ENCODE data around the gene ZCCHC7.
"Not testable (repeated sequence)": the region's sequence is repeated elsewhere in the genome, so short reads cannot be mapped to it uniquely, and the experiment has no call there.

Gene ZCCHC7

DNA sequence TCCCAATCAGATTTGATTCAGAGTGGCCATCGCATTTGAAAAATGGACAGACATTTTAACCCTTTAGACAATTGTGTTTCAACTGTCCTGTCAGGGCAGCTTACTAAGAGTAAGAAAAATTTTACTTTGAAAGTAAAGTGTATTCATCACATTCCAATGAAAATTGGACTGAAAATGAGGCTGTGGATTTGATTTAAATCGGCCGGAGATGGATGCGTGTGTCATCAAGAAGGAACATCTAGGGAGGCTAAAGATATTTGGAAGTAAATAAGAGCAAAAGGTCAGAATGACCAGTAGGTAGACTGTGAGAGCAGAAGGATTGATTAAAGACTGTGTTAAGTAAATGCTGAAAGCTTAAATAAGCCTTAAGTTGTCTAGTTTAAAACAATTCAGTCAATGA, 1.5 kb downstream of the ZCCHC7 start:
- no peak for DNase-seq

DNA sequence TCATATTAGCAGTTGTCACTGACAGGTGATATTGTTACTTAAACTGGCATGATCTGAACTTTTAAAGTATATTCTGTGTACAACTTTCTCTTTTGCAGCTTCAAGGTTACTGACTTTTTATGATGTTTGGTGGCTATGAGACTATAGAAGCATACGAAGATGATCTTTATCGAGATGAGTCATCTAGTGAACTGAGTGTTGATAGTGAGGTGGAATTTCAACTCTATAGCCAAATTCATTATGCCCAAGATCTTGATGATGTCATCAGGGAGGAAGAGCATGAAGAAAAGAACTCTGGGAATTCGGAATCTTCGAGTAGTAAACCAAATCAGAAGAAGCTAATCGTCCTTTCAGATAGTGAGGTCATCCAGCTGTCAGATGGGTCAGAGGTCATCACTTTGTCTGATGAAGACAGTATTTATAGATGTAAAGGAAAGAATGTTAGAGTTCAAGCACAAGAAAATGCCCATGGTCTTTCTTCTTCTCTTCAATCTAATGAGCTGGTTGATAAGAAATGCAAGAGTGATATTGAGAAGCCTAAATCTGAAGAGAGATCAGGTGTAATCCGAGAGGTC, 5.9 kb downstream of the ZCCHC7 start:
- no peak for DNase-seq

DNA sequence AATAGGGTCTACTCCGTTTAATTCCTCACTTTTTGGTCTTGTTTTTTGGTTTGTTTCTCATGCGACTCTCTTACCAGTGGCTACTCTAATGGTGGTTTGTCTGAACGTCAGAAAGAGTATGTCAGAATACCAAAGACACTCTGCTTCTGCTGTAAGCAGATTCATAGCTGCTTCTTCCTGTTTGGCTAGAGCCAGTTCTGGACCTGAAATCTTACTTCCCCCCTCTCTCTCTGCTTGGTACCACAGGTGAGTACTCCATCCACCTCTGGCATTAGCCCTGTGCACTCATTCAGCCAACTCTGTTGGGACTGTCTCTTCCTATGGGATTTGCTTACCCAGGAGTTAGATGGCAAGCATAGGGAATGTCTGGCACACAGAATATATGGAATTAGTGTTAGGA, 6.6 kb downstream of the ZCCHC7 start:
- no peak for DNase-seq

DNA sequence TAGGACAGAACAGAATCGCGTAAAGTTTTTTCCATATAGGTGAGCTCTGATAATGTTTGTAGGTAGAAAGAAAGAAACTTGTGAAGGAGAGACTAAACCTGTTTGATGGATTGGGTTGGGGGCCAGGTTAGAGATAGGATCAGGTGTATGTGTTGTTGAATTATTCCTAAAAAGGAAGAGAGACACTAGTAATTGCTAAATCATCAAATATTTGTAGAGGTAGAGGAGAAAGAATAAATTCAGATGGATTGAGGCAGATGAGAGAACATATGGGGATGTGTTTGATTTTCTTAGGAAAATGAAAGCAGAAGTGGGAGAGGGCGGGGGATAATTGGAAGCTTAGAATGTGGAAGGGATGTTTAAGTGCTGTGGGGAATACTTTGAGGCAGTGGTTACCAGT, 7.7 kb downstream of the ZCCHC7 start:
- DNase-seq, result no peak

DNA sequence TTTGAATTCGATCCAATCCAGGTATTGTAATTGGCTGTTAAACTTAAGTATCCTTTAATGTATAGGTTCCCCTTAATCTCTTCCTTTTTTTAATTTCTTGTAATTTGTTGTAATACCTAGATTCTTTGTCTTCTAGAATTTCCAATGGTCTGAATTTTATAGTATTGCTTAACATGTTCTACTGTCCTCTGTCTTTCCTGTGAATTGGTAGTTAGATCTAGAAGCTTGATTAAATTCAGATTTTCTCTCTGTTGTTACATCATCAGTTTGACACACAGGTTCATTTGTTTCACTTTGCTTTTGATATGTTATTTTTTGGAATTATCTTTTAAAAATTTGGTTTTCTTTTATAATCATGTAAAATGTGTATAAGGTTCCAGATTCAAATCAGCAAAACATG, 13.8 kb downstream of the ZCCHC7 start:
- DNase-seq, result no peak

DNA sequence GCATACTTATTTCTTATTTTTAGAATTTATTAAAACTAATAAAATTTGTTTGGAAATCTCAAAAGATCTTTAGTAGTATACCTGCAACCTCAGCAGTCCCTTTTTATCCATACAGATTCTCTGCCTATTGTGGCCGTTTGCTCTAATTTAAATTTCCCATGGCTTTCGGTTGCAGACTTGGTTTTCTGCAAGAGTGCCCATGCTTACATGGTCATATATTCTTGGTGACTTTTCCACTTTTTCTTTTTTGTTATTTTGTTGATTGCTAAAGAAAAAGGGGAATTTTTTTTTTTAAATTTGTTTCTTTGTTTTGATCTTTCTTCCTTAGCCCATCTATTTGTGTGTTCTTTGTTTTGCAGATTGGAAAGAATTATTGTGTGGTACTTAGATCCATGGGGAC, 20.6 kb downstream of the ZCCHC7 start:
- no peak for DNase-seq

DNA sequence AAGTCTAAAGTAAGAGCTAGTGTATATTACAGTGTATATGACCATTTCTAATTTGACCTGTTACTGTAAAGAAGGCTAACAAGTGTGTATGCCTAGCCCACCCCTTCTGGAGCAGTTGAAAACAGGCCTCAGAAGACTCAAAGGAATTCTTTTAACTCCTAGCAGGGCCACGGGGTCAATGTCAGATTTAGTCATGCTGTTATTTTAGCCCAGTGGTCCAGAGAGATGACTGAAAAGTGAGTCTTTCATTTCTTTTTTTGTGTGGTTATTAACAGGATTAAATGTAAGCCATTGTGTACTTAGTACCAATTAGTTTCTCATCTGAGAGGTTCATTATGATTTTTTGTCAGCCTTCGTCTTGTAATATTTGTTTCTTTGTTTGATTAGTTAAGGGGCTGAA, 24.4 kb downstream of the ZCCHC7 start:
- no peak for DNase-seq

DNA sequence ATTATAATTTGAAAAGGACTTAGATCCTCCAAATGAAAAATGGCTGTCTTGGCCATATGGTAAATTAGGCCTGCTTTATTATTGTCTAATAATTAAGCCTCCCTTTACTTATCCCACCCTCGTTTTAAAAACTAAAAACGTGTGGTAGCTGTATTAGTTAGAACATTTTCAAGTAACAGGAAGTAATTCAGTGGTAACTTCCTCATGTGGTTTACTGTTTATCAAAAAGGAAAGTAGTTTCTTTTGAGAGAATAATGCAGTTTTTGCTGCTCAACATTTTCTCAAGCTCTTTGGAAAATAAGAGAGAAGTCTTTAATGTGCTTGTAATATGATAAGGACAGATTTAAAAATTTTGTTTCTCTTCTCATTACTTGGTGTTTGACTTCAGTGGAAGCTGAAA, 26.0 kb downstream of the ZCCHC7 start:
- no peak for DNase-seq

DNA sequence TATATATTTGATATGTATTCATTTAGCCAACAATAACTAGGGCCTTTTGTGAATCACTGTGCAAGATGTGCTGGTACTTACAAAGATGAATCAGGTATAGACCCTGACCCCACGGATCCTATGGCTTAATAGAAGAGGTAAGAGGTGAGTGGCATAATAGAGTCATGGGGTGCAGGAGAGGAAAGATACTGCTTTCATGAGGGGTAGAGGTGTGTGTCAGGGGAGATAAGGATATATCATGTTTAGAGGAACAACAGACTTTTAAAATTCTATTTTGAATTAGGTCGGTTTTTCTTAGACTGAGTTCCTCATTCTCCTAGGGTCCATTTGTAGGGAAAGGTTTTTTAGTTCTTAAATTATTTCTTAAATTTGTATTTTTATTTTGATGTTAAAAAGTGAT, 27.8 kb downstream of the ZCCHC7 start:
- no peak for DNase-seq

DNA sequence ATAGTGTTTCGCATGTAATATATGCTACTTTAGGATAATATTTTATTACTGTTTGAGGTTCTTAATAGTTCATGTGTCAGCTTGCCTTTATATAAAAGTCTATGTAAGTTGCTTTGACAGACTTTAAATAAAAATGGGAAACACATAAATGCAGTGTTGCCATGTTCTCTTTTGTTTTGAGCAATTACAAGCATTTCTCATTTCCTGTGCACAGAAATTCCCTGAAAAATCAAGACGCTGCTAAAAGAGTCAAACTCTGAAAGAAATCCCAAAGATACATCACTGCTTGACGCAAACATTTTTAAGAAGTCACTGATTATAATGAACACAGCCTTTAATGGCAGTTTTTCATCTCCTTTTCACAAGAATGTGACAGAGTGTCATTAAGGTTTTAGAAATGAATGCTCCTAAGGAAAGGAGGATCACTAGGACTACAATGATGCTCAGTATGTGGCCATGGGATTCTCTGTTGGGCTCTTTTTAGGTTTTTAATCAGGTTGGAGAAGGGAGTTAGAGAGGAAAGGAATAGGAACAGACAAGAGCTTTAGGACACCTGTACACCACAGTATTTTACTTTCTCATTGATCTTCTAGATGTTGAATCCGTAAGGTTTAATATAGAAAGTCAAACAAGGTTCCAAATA, 29.4 kb downstream of the ZCCHC7 start:
- no peak for DNase-seq

DNA sequence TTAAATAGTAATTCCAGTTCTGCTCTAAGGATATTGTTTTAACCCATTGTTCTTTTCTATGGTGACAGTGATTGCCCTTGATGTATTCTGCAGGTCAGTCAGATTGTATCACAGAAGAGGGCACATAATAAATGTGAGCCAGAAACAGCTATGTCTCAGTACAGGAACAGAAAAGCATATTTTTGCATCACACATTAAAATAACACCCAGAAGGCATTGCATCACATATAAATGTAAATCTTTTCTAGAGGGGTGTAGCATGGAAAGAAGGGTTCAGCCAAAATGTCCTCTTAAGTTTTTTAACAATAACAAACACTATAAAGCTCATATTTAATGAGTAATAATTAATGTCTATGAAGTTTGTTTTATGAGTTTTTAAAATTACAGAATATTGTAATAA, 30.0 kb downstream of the ZCCHC7 start:
- DNase-seq, result no peak

DNA sequence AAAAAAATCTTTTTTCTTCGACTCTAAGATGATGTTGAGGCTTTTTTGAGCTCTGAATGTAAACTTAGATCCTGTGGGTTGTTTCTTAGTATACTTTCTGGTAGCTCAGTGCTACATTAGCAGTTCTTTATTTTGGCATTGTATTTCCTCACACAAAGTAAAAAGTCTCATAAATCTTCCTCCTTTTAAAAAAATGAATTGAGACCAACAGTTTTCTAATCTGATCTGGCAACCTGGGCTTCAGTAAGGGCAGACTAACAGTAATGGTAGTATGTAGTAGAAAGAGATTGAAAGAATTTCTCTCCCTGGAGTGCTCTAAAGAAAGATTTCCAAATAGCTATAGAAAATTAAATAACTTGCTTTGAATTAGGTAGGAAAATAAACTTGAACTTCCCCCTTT, 31.4 kb downstream of the ZCCHC7 start:
- DNase-seq, result no peak

DNA sequence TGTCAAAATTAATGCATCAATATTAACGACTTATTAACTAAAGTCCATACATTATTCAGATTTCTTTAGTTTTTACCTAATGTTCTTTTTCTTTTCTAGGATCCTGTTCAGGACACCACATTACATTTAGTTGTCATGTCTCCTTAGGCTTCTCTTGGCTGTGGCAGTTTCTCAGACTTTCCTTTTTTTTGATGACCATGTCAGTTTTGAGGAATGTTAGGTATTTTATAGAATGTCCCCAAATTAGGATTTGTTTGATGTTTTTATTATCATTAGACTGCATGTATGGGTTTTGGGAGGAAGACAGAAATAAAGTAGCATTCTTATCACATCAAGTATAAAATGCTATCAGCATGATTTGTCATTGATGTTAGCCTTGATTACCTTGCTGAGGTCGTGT, 32.0 kb downstream of the ZCCHC7 start:
- DNase-seq, result no peak

DNA sequence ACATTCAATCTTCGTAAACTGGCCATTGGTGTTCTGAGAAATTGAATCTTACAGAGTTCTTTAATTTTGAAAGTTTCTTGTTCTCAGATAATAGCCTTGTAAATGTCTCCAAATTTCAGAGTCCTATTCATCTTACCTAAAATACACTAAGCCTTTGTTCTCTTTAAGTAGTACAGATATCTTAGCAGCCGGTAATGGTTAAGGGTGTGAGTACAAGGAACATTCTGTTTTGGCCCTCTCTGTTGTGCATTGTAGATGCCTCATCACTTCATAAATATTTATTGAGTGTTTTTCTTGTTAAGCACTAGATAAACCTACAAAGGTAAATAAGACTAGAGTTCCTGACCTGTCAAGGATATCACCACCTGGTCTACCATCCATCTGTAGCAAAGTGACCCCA, 35.2 kb downstream of the ZCCHC7 start:
- no peak for DNase-seq

DNA sequence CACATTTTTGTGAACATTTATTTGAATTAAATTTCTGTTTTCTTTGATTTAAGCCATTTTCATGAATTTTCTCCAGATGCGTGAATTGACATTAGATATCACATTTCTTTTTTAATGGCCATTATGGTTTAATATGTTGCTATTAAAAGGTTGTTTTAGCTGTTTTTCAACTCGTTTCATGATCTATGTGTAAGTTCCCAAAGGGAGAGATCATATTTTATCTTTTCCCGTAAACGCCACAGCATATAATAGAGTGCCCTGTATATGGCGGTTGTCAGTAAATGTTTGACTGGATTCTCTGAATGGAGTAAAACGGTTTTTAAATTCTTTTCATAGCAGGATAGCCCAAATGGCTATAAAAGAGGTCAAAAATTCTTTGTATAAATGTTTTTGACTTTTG, 35.8 kb downstream of the ZCCHC7 start:
- DNase-seq, result no peak

DNA sequence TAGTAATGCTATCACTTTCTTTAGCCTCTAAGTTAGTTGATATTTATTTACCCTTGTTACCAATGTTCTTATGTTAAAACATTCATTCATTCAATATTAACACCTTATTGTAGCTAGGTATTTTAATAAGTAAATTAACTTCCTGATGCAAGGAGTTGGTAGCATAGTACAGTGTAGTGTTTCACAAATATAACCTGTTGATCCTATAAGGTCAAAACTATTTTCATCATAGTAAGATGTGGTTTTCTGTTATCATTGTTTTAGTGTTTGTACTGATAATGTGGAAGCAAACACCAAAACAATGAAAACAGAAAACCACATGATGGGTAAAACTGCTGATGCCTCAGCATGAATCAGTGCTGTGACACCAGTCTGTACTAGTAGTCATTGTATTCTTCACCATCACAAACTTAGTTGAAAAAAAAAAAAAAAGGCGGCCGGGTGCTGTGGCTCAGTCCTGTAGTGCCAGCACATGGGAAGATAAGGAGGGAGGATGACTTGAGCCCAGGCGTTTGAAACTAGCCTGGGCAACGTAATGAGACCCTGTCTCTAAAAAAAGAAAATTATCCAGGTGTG, 36.5 kb downstream of the ZCCHC7 start:
- no peak for DNase-seq

DNA sequence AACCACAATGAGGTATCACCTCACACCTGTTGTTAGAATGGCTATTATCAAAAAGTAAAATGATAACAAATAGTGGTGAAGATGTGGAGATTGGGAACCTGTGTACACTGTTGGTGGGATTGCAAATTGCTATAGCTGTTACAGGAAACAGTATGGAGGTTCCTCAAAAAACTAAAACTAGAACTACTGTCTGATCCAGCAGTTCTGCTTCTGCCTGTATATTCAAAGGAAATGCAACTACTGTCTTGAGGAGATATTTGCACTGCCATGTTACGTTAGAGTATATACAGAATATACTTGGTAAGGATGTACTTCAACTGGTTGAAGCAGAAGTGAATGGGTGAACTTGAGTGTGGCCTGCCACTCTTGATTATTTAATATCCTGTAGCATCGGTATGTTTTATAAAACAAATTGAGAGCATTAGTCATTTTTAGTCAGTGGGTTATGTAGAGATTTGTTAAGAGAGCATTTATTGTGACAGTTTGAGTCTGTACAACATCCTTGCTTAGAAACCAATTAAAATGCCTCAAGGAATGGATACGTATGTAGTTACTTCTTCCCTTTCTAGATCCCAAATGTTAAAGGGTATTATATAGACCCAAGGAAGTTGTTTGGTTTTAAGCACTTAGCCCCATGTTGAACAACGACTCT, 37.5 kb downstream of the ZCCHC7 start:
- DNase-seq, result no peak

DNA sequence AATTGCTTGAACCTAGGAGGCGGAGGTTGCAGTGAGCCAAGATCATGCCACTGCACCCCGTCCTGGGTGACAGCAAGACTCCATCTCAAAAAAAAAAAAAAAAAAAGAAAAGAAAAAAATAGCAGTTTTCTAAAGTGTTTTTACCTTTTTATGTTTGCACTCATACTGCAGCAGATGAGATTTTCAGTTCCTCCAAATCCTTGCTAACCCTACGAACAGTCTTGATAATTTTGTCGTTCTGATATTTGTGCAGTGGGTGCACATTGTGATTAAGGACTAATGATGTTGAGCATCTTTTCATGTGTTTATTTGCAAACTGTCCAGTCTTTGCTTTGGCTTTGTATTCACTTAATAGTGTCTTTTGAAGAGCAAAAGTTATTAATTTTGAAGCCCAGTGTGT, 42.9 kb downstream of the ZCCHC7 start:
- DNase-seq, result no peak

DNA sequence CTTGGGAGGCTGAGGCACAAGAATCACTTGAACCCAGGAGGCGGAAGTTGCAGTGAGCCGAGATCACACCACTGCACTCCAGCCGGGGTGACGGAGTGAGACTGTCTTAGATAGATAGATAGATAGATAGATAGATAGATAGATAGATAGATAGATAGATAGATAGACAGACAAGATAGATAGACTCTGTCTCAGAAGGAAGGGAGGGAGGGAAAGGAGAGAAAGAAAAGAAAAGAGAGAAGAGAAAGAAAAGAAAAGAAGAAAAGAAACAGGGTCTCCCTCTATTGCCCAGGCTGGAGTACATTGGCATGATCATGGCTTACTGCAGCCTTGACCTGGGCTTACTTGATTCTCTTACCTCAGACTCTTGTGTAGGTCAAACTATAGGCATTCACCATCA, 44.0 kb downstream of the ZCCHC7 start:
- not testable (repeated sequence) for DNase-seq

DNA sequence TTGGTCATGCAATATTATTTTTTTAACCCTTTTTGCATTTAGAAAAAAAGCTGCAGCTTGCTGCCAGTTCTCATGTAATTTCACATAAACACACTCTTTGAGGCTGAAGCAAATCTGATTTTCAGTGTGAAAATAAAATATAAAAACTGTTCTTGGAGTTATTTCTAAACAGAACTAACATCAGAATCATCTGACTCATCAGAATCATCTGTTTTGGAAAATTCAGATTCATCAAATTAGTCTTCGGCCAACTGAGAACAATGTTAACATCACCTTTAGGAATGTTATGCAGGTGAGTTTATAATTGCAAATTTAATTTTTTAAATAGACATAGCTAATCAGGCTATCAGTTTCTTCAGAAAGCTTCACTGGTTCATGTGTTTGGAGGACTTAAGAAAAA, 45.3 kb downstream of the ZCCHC7 start:
- DNase-seq, result no peak

DNA sequence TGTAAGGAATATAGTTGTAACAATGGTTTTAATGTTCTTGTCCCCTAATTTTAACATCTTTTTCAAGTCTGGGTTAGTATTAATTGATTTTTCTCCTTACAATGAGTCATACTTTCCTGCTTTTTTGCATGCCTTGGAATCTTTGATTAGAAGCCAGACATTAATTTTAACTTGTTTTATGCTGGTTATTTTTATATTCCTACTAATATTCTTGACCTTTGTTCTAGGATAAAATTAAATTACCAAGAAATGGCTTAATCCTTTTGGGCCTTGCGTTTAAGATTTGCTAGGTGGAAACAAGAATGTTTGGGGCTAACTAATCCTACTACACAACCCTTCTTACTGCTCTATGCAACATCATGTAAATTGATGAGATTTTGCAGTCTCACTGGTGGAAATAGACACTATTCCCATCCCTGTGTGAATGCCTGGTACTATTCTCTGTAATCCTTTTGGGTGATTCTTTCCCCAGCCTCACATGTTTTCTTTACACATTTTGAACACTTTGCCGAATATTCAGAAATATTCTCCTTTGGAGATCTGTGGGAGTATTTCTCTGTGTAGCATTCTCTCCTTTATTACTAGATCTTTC, 47.2 kb downstream of the ZCCHC7 start:
- no peak for DNase-seq

DNA sequence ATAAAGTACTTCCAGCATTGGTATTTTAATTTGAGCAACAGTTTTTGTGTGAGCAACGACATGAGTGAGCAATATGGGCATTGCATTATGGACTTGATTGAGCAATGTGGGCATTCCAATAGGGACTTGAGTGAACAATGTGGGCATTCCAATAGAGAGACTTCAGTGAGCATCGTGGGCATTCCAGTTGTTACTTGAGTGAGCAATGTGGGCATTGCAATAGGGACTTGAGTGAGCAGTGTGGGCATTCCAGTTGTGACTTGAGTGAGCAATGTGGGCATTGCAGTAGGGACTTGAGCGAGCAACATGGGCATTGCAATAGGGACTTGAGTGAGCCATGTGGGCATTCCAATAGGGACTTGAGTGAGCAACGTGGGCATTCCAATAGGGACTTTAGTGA, 52.2 kb downstream of the ZCCHC7 start:
- DNase-seq, result no peak

DNA sequence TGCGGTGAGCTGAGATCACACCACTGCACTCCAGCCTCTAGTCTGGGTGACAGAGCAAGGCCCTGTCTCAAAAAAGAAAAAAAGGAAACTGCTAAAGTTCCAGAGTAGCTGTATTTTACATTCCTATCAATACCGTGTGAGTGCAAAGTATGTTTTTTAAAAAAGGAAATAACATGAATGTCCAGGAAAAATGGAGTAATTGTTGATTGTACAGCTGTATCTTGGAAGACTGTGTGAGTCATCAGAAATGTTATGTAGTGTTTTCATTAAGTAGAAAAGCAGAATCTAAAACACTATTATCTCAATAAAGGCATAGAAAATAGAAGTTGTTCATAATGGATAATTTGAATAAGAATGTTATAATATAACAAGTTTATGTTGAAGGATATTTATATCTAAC, 53.9 kb downstream of the ZCCHC7 start:
- DNase-seq, result no peak

DNA sequence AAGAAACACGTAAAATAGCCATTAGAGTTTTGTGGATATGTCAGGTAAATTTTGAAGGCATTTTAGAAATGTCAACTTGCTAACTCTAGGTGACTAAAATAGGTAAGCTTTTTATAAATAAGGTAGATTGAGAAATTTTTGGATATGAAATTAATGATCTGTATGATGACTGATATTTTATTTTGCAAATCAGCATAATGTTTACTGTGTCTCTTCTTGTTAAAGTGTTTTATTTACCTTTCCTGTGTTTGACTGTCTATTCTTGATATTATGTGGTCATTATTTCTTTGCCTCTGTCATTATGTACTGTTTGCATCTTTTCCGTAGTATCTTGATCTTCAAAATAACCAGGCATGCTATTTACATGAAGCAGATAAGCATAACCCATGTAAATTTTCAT, 58.4 kb downstream of the ZCCHC7 start:
- DNase-seq, result no peak

Data from stimulated activated CD4-positive, alpha-beta T cell treated with anti-CD3 and anti-CD28 coated beads, Interleukin-4, amount 100 ng/mL, for 24 hours (primary cell).